ENCODE data around the gene UXT.

DNA sequence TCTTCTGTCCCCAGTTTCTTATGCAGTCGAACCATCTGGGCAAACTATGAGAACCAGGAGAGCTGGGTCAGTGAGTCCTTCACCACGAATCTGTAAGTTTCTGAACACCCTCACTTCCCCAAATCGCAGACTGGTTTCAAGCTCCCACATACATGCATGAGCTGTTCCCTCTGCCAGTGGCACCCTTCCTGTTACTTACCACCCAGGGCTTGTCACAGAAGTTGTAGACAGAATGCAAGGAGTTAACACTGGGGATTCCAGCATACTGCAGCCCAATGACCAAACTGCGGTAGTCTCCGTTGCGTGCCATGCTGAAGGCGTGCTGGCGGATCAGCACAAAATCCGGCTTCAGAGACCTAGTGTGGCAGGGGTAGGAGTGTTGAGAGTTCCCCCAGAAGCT lies 54.0 kb downstream of the UXT start:
- TF ChIP-seq POLR2A (IDR thresholded peaks at IDR 0.05): no peak
- TF ChIP-seq, protein P1, sequence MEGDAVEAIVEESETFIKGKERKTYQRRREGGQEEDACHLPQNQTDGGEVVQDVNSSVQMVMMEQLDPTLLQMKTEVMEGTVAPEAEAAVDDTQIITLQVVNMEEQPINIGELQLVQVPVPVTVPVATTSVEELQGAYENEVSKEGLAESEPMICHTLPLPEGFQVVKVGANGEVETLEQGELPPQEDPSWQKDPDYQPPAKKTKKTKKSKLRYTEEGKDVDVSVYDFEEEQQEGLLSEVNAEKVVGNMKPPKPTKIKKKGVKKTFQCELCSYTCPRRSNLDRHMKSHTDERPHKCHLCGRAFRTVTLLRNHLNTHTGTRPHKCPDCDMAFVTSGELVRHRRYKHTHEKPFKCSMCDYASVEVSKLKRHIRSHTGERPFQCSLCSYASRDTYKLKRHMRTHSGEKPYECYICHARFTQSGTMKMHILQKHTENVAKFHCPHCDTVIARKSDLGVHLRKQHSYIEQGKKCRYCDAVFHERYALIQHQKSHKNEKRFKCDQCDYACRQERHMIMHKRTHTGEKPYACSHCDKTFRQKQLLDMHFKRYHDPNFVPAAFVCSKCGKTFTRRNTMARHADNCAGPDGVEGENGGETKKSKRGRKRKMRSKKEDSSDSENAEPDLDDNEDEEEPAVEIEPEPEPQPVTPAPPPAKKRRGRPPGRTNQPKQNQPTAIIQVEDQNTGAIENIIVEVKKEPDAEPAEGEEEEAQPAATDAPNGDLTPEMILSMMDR (IDR thresholded peaks at IDR 0.05): no peak
